HL-60 (cell line): ENCODE data around the gene CCDC61.
A peak's percentile ranks its signal among the peaks of the same experiment; 100 is the strongest.

Experiments
- DNase-seq, 2 experiments: peaks; one replicate each; pipeline ENCODE4 v3.0.0-alpha.2; 2010 to 2020; ENCODE audit warnings: low read depth in 1 of 2, low spot score in 1 of 2
- H3K27ac ChIP-seq: fragments of 250-450 bp; sonication (Bioruptor Pico); replicated peaks from 2 replicates; pipeline ENCODE4 v1.5.1; 2020; ENCODE audit warnings: mild to moderate bottlenecking, moderate library complexity
- H3K27me3 ChIP-seq: fragments of 250-450 bp; sonication (Bioruptor Pico); 2 replicates; pipeline ENCODE4 v1.5.1; 2021; ENCODE audit warnings: mild to moderate bottlenecking, moderate library complexity; ENCODE audit not compliant: insufficient read depth, poor library complexity, severe bottlenecking
- H3K4me3 ChIP-seq: replicated peaks from 2 replicates; pipeline ENCODE4 v1.5.1; 2011; ENCODE audit warnings: mild to moderate bottlenecking, control low read depth, low read length; ENCODE audit not compliant: insufficient read depth
- GABPA ChIP-seq: IDR thresholded peaks from 2 replicates; pipeline ENCODE4 v1.6.1; 2012; ENCODE audit warnings: low read depth
- POLR2AphosphoS5 ChIP-seq: IDR thresholded peaks from 2 replicates; pipeline ENCODE4 v1.6.1; 2012; ENCODE audit warnings: low read depth
- SPI1 ChIP-seq: IDR thresholded peaks from 2 replicates; pipeline ENCODE4 v1.6.1; 2012; ENCODE audit warnings: low read depth, mild to moderate bottlenecking, borderline replicate concordance
- TF ChIP-seq, protein P1 (sequence below): IDR thresholded peaks from one replicate; pipeline ENCODE4 v1.5.1; 2011; ENCODE audit warnings: low read length, control low read depth, inconsistent platforms; ENCODE audit not compliant: insufficient read depth
- TF ChIP-seq, protein P2 (sequence below): IDR thresholded peaks from 2 replicates; pipeline ENCODE4 v1.6.1; 2012; ENCODE audit warnings: low read depth; ENCODE audit not compliant: insufficient replicate concordance

The CCDC61 gene

DNA sequence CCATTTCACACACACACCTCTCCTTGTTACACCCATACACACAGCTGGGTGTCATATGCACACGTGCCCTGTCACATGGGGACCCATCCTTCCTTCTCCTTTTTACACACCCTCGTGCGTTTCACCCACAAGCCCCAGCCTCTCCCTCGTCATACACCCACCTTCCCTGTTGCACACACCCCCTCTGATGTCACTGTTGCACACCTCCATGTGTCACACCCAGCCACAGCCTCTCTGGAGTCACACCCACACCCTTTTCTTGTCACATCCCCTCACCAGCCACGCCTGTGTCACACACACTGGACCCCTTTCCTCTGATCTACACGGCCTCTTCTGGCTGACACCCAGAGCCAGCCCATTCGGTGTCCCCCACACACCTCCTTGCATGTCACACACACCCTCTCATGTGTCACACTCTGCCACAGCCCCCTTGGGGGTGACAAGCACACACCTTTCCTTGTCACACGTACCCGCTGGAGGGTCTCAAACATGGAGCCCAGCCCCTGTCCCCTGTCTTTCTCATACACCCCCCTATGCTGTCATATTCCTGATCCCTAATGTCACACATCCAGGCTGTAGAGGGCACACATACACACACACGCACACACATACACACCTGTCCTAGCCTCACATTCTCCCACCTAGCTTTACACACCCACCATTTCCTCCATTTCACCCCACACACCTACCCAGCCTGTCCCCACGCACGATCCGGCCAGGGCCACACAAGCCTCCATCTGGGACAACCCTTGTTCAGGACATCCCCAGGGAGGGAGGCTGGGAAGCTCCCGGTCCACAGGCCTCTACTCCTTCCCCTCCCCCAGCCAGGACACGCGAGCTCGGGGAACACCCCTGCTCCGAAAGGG, 23.0 kb upstream of the CCDC61 start:
- no peak overlapping the region for H3K27ac ChIP-seq
- H3K4me3 ChIP-seq, result no peak overlapping the region
- DNase-seq, result peak; percentile 10 to 27
- TF ChIP-seq, protein P1, sequence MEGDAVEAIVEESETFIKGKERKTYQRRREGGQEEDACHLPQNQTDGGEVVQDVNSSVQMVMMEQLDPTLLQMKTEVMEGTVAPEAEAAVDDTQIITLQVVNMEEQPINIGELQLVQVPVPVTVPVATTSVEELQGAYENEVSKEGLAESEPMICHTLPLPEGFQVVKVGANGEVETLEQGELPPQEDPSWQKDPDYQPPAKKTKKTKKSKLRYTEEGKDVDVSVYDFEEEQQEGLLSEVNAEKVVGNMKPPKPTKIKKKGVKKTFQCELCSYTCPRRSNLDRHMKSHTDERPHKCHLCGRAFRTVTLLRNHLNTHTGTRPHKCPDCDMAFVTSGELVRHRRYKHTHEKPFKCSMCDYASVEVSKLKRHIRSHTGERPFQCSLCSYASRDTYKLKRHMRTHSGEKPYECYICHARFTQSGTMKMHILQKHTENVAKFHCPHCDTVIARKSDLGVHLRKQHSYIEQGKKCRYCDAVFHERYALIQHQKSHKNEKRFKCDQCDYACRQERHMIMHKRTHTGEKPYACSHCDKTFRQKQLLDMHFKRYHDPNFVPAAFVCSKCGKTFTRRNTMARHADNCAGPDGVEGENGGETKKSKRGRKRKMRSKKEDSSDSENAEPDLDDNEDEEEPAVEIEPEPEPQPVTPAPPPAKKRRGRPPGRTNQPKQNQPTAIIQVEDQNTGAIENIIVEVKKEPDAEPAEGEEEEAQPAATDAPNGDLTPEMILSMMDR, result no peak
- TF ChIP-seq POLR2AphosphoS5, result no peak
- TF ChIP-seq, protein P2, sequence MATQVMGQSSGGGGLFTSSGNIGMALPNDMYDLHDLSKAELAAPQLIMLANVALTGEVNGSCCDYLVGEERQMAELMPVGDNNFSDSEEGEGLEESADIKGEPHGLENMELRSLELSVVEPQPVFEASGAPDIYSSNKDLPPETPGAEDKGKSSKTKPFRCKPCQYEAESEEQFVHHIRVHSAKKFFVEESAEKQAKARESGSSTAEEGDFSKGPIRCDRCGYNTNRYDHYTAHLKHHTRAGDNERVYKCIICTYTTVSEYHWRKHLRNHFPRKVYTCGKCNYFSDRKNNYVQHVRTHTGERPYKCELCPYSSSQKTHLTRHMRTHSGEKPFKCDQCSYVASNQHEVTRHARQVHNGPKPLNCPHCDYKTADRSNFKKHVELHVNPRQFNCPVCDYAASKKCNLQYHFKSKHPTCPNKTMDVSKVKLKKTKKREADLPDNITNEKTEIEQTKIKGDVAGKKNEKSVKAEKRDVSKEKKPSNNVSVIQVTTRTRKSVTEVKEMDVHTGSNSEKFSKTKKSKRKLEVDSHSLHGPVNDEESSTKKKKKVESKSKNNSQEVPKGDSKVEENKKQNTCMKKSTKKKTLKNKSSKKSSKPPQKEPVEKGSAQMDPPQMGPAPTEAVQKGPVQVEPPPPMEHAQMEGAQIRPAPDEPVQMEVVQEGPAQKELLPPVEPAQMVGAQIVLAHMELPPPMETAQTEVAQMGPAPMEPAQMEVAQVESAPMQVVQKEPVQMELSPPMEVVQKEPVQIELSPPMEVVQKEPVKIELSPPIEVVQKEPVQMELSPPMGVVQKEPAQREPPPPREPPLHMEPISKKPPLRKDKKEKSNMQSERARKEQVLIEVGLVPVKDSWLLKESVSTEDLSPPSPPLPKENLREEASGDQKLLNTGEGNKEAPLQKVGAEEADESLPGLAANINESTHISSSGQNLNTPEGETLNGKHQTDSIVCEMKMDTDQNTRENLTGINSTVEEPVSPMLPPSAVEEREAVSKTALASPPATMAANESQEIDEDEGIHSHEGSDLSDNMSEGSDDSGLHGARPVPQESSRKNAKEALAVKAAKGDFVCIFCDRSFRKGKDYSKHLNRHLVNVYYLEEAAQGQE, result no peak
- no peak for TF ChIP-seq GABPA
- TF ChIP-seq SPI1, result no peak
- peaks cover 20% of the 10 kb centered on the region for H3K27me3 ChIP-seq

DNA sequence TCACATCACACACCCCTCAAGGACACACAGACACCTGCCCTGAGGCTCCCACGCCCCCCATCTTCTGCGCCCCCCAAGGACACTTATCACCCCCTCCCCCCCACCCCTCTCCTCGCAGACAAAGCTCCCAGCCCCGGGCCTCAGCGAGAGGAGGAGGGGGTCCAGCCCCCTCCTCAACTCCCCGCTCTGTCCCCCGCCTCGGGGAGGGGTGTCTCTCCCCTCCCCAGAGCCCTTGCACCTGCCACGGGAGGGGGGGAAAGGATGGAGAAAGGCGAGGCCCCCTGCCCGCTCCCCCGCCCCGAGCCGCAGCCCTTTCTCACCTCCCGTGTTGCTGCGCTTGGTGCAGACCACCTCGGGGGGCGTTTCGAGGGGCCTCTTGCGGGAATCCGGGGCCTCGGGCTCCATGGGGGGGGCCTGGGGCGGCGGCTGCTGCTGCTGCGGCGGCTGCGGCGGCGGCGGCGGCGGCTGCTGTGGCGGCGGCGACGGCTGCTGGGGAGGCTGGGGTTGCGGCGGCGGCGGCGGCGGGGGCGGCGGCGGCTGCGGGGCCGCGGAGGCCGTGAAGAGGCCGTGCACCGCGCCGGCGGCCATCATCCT, 22.2 kb upstream of the CCDC61 start:
- Histone ChIP-seq H3K27me3 (peaks cover 20% of the 10 kb centered on the region), H3K27ac (no peak overlapping the region), H3K4me3 (no peak overlapping the region)
- no peak for DNase-seq
- TF ChIP-seq, protein P1, result no peak
- TF ChIP-seq, protein P2, result no peak
- TF ChIP-seq POLR2AphosphoS5 (no peak), SPI1 (no peak), GABPA (no peak)

DNA sequence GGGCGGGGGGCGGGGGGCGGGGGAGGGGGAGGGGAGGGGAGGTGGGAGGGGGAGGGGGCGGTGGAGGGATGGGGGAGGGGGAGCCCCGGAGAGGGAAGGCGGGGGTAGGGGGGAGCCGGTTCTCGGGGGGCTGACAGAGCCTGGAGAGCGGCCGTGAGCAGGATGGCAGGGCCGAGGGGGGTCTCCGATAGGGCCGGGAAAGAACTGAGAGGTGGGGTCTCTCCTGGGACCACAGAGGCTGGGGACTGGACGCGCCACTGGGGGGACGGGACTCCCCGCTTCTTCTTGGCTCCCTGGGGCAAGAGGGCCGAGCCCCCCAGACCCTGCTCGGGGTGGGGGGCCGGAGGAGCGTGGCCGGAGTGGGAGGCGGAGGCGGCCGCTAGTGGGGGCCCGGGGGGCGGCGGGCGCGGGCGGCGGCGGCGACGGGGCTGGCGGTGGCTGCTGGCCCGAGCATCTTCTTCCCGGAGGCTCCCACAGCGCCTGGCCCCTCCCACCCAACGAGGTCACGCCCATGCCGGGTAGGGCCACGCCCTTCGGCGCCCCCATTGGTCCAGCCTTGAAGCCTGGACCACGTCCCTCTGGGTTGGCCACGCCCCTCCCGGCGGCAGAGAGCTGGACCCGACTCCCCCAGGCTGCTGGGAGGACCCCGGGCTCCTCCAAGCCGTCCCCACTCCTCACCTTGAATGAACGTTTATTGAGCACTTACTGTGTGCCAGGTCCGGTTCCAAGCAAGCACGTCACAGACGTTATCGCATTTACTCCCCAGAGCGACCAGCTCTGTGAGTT, 21.5 kb upstream of the CCDC61 start, which contains the start of gene NOVA2:
TSS of gene NOVA2 (minus strand) at position 313 of the 786 bp plus-strand sequence. CDS start 514 bp downstream, outside the sequence.
- DNase-seq, result peak in 1 of 2 experiments; percentile 18
- H3K27me3 ChIP-seq, result peaks cover 20% of the 10 kb centered on the region
- no peak within 1 kb of the TSS for H3K4me3 ChIP-seq
- TF ChIP-seq, protein P2, result no peak
- no peak for TF ChIP-seq GABPA
- no peak for TF ChIP-seq SPI1
- no peak for TF ChIP-seq POLR2AphosphoS5
- TF ChIP-seq, protein P1, result no peak
- H3K27ac ChIP-seq, result no peak within 1 kb of the TSS
